ENCODE measurements around the gene MYOZ3. TPM values are rescaled to one million over a fixed set of nuclear protein-coding genes. Genes with fewer than 3 reads are reported as not detected.

Gene MYOZ3
- total RNA-seq, 2 donors from 2014 or later = 0.12 to 0.32 TPM

- no peak for DNase-seq
- no peak for TF ChIP-seq CTCF (IDR thresholded peaks at IDR 0.05)
- Histone ChIP-seq H3K36me3 (no peaks in the 10 kb centered on the region), H3K9me3 (no peaks in the 10 kb centered on the region), H3K4me3 (no peak overlapping the region), H3K9ac (ENCODE audit: low read depth in 2 of 2, low read length in 2 of 2) (peak overlapping the region in 1 of 2 donors; percentile 4), H3K27me3 (no peaks in the 10 kb centered on the region), H3K27ac (peak overlapping the region; percentile 20), H3K4me1 (peaks cover 15% of the 10 kb centered on the region)
- intact Hi-C loops (cut with DNase I) = no loop called here
These were observed 41.5 kb upstream of the MYOZ3 start for GRCh38 chr5:150619359-150620230.

GRCh38 chr5:150621301-150621700, 39.8 kb upstream of the MYOZ3 start:
- Histone ChIP-seq H3K9me3 (no peaks in the 10 kb centered on the region), H3K4me3 (no peak overlapping the region), H3K9ac (ENCODE audit: low read depth in 2 of 2, low read length in 2 of 2) (no peak overlapping the region), H3K27ac (no peak overlapping the region), H3K4me1 (peaks cover under 1% of the 10 kb centered on the region), H3K36me3 (no peaks in the 10 kb centered on the region), H3K27me3 (no peaks in the 10 kb centered on the region)
- no peak for TF ChIP-seq CTCF (IDR thresholded peaks at IDR 0.05)
- no peak for DNase-seq
- intact Hi-C loops (cut with DNase I) = no loop called here

- no peaks in the 10 kb centered on the region for H3K36me3 ChIP-seq
- no peak overlapping the region for H3K4me3 ChIP-seq
- no peak for TF ChIP-seq CTCF (IDR thresholded peaks at IDR 0.05)
- no peaks in the 10 kb centered on the region for H3K9me3 ChIP-seq
- DNase-seq = no peak
- H3K27me3 ChIP-seq = no peaks in the 10 kb centered on the region
- H3K4me1 ChIP-seq = no peaks in the 10 kb centered on the region
- H3K27ac ChIP-seq = no peak overlapping the region
- H3K9ac ChIP-seq (ENCODE audit: low read depth in 2 of 2, low read length in 2 of 2) = no peak overlapping the region
- intact Hi-C loops (cut with DNase I) = no loop called here
These were observed 38.9 kb upstream of the MYOZ3 start for GRCh38 chr5:150622157-150622556.

- no peak for DNase-seq
- Histone ChIP-seq H3K4me1 (no peaks in the 10 kb centered on the region), H3K36me3 (no peaks in the 10 kb centered on the region), H3K4me3 (no peak overlapping the region), H3K9me3 (no peaks in the 10 kb centered on the region), H3K27me3 (no peaks in the 10 kb centered on the region), H3K27ac (no peak overlapping the region), H3K9ac (ENCODE audit: low read depth in 2 of 2, low read length in 2 of 2) (peak overlapping the region in 1 of 2 donors; percentile 6)
- intact Hi-C loops (cut with DNase I) = no loop called here
- no peak for TF ChIP-seq CTCF (IDR thresholded peaks at IDR 0.05)
These were observed 37.7 kb upstream of the MYOZ3 start for GRCh38 chr5:150623152-150623877.

- no peak for TF ChIP-seq CTCF (IDR thresholded peaks at IDR 0.05)
- DNase-seq = no peak
- no peaks in the 10 kb centered on the region for H3K4me1 ChIP-seq
- no peaks in the 10 kb centered on the region for H3K36me3 ChIP-seq
- intact Hi-C loops (cut with DNase I) = no loop called here
- peak overlapping the region; percentile 6 to 36 for H3K9ac ChIP-seq (ENCODE audit: low read depth in 2 of 2, low read length in 2 of 2)
- no peaks in the 10 kb centered on the region for H3K9me3 ChIP-seq
- H3K4me3 ChIP-seq = peak overlapping the region; percentile 51
- no peaks in the 10 kb centered on the region for H3K27me3 ChIP-seq
- no peak overlapping the region for H3K27ac ChIP-seq
These were observed 37.2 kb upstream of the MYOZ3 start for GRCh38 chr5:150623878-150624216.
